Caco-2 (cell line): ENCODE measurements around the gene ZNF135. TPM values are rescaled to one million over a fixed set of nuclear protein-coding genes. Genes with fewer than 3 reads are reported as not detected.

ENCODE experiments used
- BruUV-seq: library from RNA; stranded (reverse); fragments of 400-500 nt; replicated peaks from 2 replicates; lab custom pipeline; 2021; lab: Mats Ljungman, UMichigan
- CTCF ChIA-PET: fragments of 300-600 bp; sonication (Branson Sonifier 250); formaldehyde crosslinking; loops from one replicate; lab custom pipeline; 2022; ENCODE audit warnings: antibody characterized with exemption; lab: Charles Lee
- POLR2A ChIA-PET: fragments of 300-600 bp; sonication (Branson Sonifier 250); formaldehyde crosslinking; loops from one replicate; lab custom pipeline; 2022; ENCODE audit warnings: antibody characterized with exemption; lab: Charles Lee
- DNase-seq, 2 experiments: peaks; one replicate each; pipeline versions ENCODE4 v3.0.0 to v3.0.0-alpha.2; 2020 to 2022
- H3K27me3 ChIP-seq: replicated peaks from 2 replicates; pipeline ENCODE4 v1.6.0; 2011; ENCODE audit warnings: low read length; ENCODE audit not compliant: control insufficient read depth, insufficient read depth
- H3K36me3 ChIP-seq: 2 replicates; pipeline ENCODE4 v1.5.1; 2011; ENCODE audit warnings: low read length; ENCODE audit not compliant: control insufficient read depth, insufficient read depth
- H3K4me1 ChIP-seq: fragments of 250-450 bp; sonication (Bioruptor Pico); 2 replicates; pipeline ENCODE4 v1.5.1; 2020; ENCODE audit warnings: mild to moderate bottlenecking
- H3K4me3 ChIP-seq: 2 replicates; pipeline ENCODE4 v1.5.1; 2011; ENCODE audit warnings: low read depth, mild to moderate bottlenecking, control low read depth, low read length
- H3K9me3 ChIP-seq: fragments of 250-450 bp; sonication (Bioruptor Pico); 2 replicates; pipeline ENCODE4 v1.5.1; 2020; ENCODE audit warnings: mild to moderate bottlenecking, moderate library complexity
- H3K27ac Mint-ChIP-seq: one replicate; pipeline ENCODE4 v1.8.0; 2022; ENCODE audit warnings: mixed read lengths; ENCODE audit not compliant: unreplicated experiment
- H3K27me3 Mint-ChIP-seq: one replicate; pipeline ENCODE4 v1.8.0; 2022; ENCODE audit warnings: mixed read lengths; ENCODE audit not compliant: insufficient read depth, unreplicated experiment
- H3K36me3 Mint-ChIP-seq: one replicate; pipeline ENCODE4 v1.8.0; 2022; ENCODE audit warnings: mild to moderate bottlenecking, mixed read lengths; ENCODE audit not compliant: insufficient read depth, unreplicated experiment
- H3K4me1 Mint-ChIP-seq: one replicate; pipeline ENCODE4 v1.8.0; 2022; ENCODE audit warnings: low read depth, mixed read lengths; ENCODE audit not compliant: unreplicated experiment
- H3K4me3 Mint-ChIP-seq: one replicate; pipeline ENCODE4 v1.8.0; 2022; ENCODE audit warnings: mild to moderate bottlenecking, moderate library complexity, mixed read lengths; ENCODE audit not compliant: unreplicated experiment
- H3K9me3 Mint-ChIP-seq: one replicate; pipeline ENCODE4 v1.8.0; 2022; ENCODE audit warnings: mixed read lengths; ENCODE audit not compliant: unreplicated experiment
- intact Hi-C: fragments of 100-400 bp; cut with micrococcal nuclease; formaldehyde crosslinking; loops from one replicate; pipeline ENCODE4 v1.10.0; 2022; ENCODE audit not compliant: unreplicated experiment
- total RNA-seq: library from RNA; stranded (reverse); gene quantifications from 2 replicates; pipeline ENCODE4 v1.2.3, GENCODE V29; 2022
- TF ChIP-seq, protein P1 (sequence below), 2 experiments: fragments of 200-600 bp in 1 of 2; IDR thresholded peaks; 1 replicate in 1 of 2; 2 replicates in 1 of 2; pipeline versions ENCODE4 v1.5.1 to v1.8.0; 2011 to 2022; ENCODE audit warnings: antibody characterized with exemption in 1 of 2, control low read depth in 1 of 2, inconsistent platforms in 1 of 2, low read depth in 1 of 2, low read length in 1 of 2, mild to moderate bottlenecking in 1 of 2, moderate library complexity in 1 of 2; ENCODE audit not compliant: insufficient read depth in 1 of 2, severe bottlenecking in 1 of 2, unreplicated experiment in 1 of 2

The ZNF135 gene
- total RNA-seq, 1 experiment from 2014 or later = not detected

DNA sequence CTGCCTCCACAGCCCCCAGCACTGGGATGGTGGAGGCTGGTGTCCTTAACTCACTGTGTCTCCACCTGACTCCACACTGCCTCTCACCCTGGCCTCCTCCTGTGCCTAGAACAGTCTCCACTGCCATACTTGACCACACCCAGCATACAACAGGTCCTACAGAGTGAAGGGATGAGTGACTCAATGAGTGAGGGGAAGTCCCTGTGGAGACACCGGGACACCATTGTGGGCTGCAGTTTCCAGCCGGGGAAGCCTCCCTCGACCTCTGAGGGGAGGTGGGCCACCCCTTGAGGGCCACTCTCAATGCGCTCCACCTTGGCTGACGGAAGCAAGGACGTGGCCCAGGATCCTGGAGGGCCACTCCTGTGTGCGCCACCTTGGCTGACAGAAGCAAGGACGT lies 2.8 kb upstream of the ZNF135 start:
- no peaks in the 10 kb centered on the region for H3K4me1 Mint-ChIP-seq
- Histone ChIP-seq H3K9me3 (peaks cover 23% of the 10 kb centered on the region), H3K4me3 (no peak overlapping the region), H3K4me1 (no peaks in the 10 kb centered on the region), H3K27me3 (no peaks in the 10 kb centered on the region), H3K36me3 (no peaks in the 10 kb centered on the region)
- H3K36me3 Mint-ChIP-seq = no peaks in the 10 kb centered on the region
- POLR2A ChIA-PET = no interaction called here
- H3K27ac Mint-ChIP-seq = no peak overlapping the region
- CTCF ChIA-PET = no interaction called here
- no peak overlapping the region for H3K4me3 Mint-ChIP-seq
- no TSS peak for BruUV-seq
- intact Hi-C loops = no loop called here
- H3K27me3 Mint-ChIP-seq = no peaks in the 10 kb centered on the region
- TF ChIP-seq, protein P1, sequence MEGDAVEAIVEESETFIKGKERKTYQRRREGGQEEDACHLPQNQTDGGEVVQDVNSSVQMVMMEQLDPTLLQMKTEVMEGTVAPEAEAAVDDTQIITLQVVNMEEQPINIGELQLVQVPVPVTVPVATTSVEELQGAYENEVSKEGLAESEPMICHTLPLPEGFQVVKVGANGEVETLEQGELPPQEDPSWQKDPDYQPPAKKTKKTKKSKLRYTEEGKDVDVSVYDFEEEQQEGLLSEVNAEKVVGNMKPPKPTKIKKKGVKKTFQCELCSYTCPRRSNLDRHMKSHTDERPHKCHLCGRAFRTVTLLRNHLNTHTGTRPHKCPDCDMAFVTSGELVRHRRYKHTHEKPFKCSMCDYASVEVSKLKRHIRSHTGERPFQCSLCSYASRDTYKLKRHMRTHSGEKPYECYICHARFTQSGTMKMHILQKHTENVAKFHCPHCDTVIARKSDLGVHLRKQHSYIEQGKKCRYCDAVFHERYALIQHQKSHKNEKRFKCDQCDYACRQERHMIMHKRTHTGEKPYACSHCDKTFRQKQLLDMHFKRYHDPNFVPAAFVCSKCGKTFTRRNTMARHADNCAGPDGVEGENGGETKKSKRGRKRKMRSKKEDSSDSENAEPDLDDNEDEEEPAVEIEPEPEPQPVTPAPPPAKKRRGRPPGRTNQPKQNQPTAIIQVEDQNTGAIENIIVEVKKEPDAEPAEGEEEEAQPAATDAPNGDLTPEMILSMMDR (IDR thresholded peaks at IDR 0.05; ENCODE audit: insufficient read depth in 1 of 2, low read depth in 1 of 2, low read length in 1 of 2, severe bottlenecking in 1 of 2, unreplicated experiment in 1 of 2) = no peak
- H3K9me3 Mint-ChIP-seq = peaks cover 17% of the 10 kb centered on the region
- DNase-seq = no peak

DNA sequence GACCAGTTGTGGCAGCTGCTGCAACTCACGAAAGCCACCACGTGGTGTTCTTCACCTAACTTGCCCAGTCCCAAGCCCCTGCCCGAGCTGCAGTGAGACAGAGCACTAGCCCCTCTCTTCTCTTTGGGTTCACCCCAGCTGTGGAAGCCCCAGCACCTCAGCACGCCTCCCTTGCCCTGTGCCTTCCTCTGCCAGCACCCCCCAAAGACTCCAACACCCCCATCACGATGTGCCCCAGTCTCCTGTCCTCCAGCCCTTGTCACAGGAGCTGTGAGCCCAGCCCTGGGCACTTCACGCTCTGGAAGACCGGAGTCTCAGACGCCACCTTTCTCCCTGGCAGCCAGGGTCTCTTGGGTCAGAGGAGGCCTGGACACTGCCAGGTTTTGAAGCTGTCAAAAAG lies 2.2 kb upstream of the ZNF135 start:
- ChIA-PET CTCF (no interaction called here), POLR2A (no interaction called here)
- H3K9me3 ChIP-seq = peaks cover 29% of the 10 kb centered on the region
- H3K36me3 Mint-ChIP-seq = no peaks in the 10 kb centered on the region
- intact Hi-C loops = no loop called here
- no peaks in the 10 kb centered on the region for H3K4me1 ChIP-seq
- TF ChIP-seq, protein P1 (IDR thresholded peaks at IDR 0.05; ENCODE audit: insufficient read depth in 1 of 2, low read depth in 1 of 2, low read length in 1 of 2, severe bottlenecking in 1 of 2, unreplicated experiment in 1 of 2) = no peak
- no peaks in the 10 kb centered on the region for H3K4me1 Mint-ChIP-seq
- peaks cover 17% of the 10 kb centered on the region for H3K9me3 Mint-ChIP-seq
- no peak overlapping the region for H3K4me3 Mint-ChIP-seq
- no peaks in the 10 kb centered on the region for H3K27me3 Mint-ChIP-seq
- no peak overlapping the region for H3K27ac Mint-ChIP-seq
- H3K36me3 ChIP-seq = no peaks in the 10 kb centered on the region
- no peak overlapping the region for H3K4me3 ChIP-seq
- H3K27me3 ChIP-seq = no peaks in the 10 kb centered on the region
- no TSS peak for BruUV-seq
- DNase-seq = no peak

GRCh38 chr19:58058467-58058866 lies 615 bp upstream of the ZNF135 start:
- H3K36me3 Mint-ChIP-seq = no peaks in the 10 kb centered on the region

More at GRCh38 chr19:58058467-58058866, 615 bp upstream of the ZNF135 start:
- intact Hi-C loops = no loop called here
- H3K4me3 Mint-ChIP-seq = no peak overlapping the region
- Histone ChIP-seq H3K4me1 (no peaks in the 10 kb centered on the region), H3K4me3 (no peak overlapping the region), H3K27me3 (no peaks in the 10 kb centered on the region), H3K9me3 (peaks cover 28% of the 10 kb centered on the region), H3K36me3 (no peaks in the 10 kb centered on the region)
- TF ChIP-seq, protein P1 (IDR thresholded peaks at IDR 0.05; ENCODE audit: insufficient read depth in 1 of 2, low read depth in 1 of 2, low read length in 1 of 2, severe bottlenecking in 1 of 2, unreplicated experiment in 1 of 2) = no peak
- no peak overlapping the region for H3K27ac Mint-ChIP-seq
- no peak for DNase-seq
- peaks cover 17% of the 10 kb centered on the region for H3K9me3 Mint-ChIP-seq
- BruUV-seq = no TSS peak
- CTCF ChIA-PET = no interaction called here
- POLR2A ChIA-PET = no interaction called here
- no peaks in the 10 kb centered on the region for H3K27me3 Mint-ChIP-seq
- no peaks in the 10 kb centered on the region for H3K4me1 Mint-ChIP-seq
